Measurements from ENCODE around the gene HNRNPA0.

DNA sequence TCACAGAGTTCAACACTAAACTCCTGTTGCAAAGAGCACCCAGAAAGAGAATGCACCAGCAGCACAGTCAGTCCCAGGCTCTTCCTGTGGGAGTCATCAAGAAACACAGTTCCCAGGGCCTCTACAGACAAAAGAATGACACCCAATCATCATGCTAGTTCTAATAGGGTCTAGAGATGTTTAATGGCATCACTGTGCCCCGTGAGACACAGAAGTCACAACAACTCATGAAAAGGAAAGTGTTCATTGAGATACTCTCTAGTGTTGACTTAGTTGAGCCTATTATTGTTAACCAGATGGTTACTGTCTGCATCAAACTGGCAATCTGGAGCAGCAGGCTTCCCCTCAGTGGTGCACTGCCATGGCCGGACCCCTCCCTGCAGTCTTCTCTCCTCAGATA lies 19.8 kb downstream of the HNRNPA0 start:
- TF ChIP-seq POLR2A (IDR thresholded peaks at IDR 0.05; ENCODE audit: low read depth, low read length) (no peak), POLR2AphosphoS5 (IDR thresholded peaks at IDR 0.05; ENCODE audit: low read depth, low read length) (no peak), TAF1 (IDR thresholded peaks at IDR 0.05; ENCODE audit: low read depth, low read length) (no peak), PAX5 (IDR thresholded peaks at IDR 0.05; ENCODE audit: insufficient read depth, low read length, severe bottlenecking) (no peak), POU2F2 (IDR thresholded peaks at IDR 0.05; ENCODE audit: low read depth, low read length) (no peak), SPI1 (IDR thresholded peaks at IDR 0.05; ENCODE audit: low read depth, low read length) (no peak)
